IPS-20b (cell line): ENCODE data around the gene PCDHGA1.

Experiments
- H3K27ac ChIP-seq: one replicate; pipeline ENCODE4 v1.5.1; 2013; ENCODE audit warnings: low read length
- H3K27me3 ChIP-seq: 2 replicates; pipeline ENCODE4 v1.6.1; 2013; ENCODE audit warnings: mild to moderate bottlenecking, low read length, inconsistent platforms; ENCODE audit not compliant: insufficient read depth
- H3K36me3 ChIP-seq: 2 replicates; pipeline ENCODE4 v1.6.1; 2013; ENCODE audit warnings: low read depth, mild to moderate bottlenecking, inconsistent platforms, low read length, moderate library complexity; ENCODE audit not compliant: insufficient read depth
- H3K4me1 ChIP-seq: 2 replicates; pipeline ENCODE4 v1.6.1; 2013; ENCODE audit warnings: mild to moderate bottlenecking, control low read depth, inconsistent platforms, low read length, moderate library complexity; ENCODE audit not compliant: insufficient read depth
- H3K4me3 ChIP-seq: 2 replicates; pipeline ENCODE4 v1.5.1; 2013; ENCODE audit warnings: mild to moderate bottlenecking, low read length, inconsistent platforms
- H3K9ac ChIP-seq: 2 replicates; pipeline ENCODE4 v1.6.1; 2013; ENCODE audit warnings: low read depth, mild to moderate bottlenecking, inconsistent platforms, low read length, moderate library complexity
- H3K9me3 ChIP-seq: 2 replicates; pipeline ENCODE4 v1.6.1; 2013; ENCODE audit warnings: mild to moderate bottlenecking, low read depth, low read length, inconsistent platforms; ENCODE audit not compliant: insufficient read depth

The PCDHGA1 gene

GRCh38 chr5:141354900-141355469, 24.7 kb downstream of the PCDHGA1 start, which contains the start of gene PCDHGA4:
TSS of gene PCDHGA4 (plus strand) at chr5:141355021. CDS start at chr5:141355108, 87 bp downstream.
- Histone ChIP-seq H3K27ac (no peak within 1 kb of the TSS), H3K9ac (no peak within 1 kb of the TSS), H3K36me3 (no peaks in the 10 kb centered on the region; the same call in 1 of the 2 replicates), H3K27me3 (no peaks in the 10 kb centered on the region), H3K4me1 (no peaks in the 10 kb centered on the region), H3K4me3 (no peak within 1 kb of the TSS), H3K9me3 (peaks cover 67% of the 10 kb centered on the region)

- Histone ChIP-seq H3K9ac (no peak overlapping the region), H3K4me3 (no peak overlapping the region), H3K27me3 (no peaks in the 10 kb centered on the region), H3K36me3 (no peaks in the 10 kb centered on the region; the same call in 1 of the 2 replicates), H3K27ac (no peak overlapping the region), H3K4me1 (no peaks in the 10 kb centered on the region), H3K9me3 (peaks cover 70% of the 10 kb centered on the region)
These were observed 25.3 kb downstream of the PCDHGA1 start for GRCh38 chr5:141355641-141356040.

- H3K4me3 ChIP-seq: no peak overlapping the region
- no peaks in the 10 kb centered on the region for H3K27me3 ChIP-seq
These were observed 25.8 kb downstream of the PCDHGA1 start for GRCh38 chr5:141356133-141356532.

GRCh38 chr5:141356950-141357349, 26.6 kb downstream of the PCDHGA1 start:
- Histone ChIP-seq H3K27me3 (no peaks in the 10 kb centered on the region), H3K9me3 (peaks cover 70% of the 10 kb centered on the region), H3K27ac (no peak overlapping the region), H3K4me1 (no peaks in the 10 kb centered on the region), H3K36me3 (no peaks in the 10 kb centered on the region; the same call in 1 of the 2 replicates), H3K9ac (no peak overlapping the region), H3K4me3 (no peak overlapping the region)

More at GRCh38 chr5:141356133-141356532, 25.8 kb downstream of the PCDHGA1 start:
- Histone ChIP-seq H3K9me3 (peaks cover 71% of the 10 kb centered on the region), H3K36me3 (no peaks in the 10 kb centered on the region; the same call in 1 of the 2 replicates), H3K9ac (no peak overlapping the region), H3K27ac (no peak overlapping the region), H3K4me1 (no peaks in the 10 kb centered on the region)

GRCh38 chr5:141359790-141360426, 29.6 kb downstream of the PCDHGA1 start, which contains the start of gene PCDHGB2:
TSS of gene PCDHGB2 (plus strand) at chr5:141359994. CDS start at chr5:141360136, 142 bp downstream.
- H3K27ac ChIP-seq: no peak within 1 kb of the TSS
- no peaks in the 10 kb centered on the region for H3K4me1 ChIP-seq
- H3K27me3 ChIP-seq: no peaks in the 10 kb centered on the region
- no peaks in the 10 kb centered on the region; the same call in 1 of the 2 replicates for H3K36me3 ChIP-seq
- H3K9me3 ChIP-seq: peaks cover 76% of the 10 kb centered on the region
- peak within 1 kb of the TSS; percentile 44; the same call in 1 of the 2 replicates for H3K4me3 ChIP-seq
- H3K9ac ChIP-seq: no peak within 1 kb of the TSS

- no peak overlapping the region for H3K4me3 ChIP-seq
These were observed 30.4 kb downstream of the PCDHGA1 start for GRCh38 chr5:141360685-141361084.

GRCh38 chr5:141362719-141363118, 32.4 kb downstream of the PCDHGA1 start:
- Histone ChIP-seq H3K9ac (no peak overlapping the region), H3K9me3 (peaks cover 75% of the 10 kb centered on the region), H3K27ac (no peak overlapping the region), H3K36me3 (no peaks in the 10 kb centered on the region; the same call in 1 of the 2 replicates), H3K27me3 (no peaks in the 10 kb centered on the region), H3K4me1 (no peaks in the 10 kb centered on the region), H3K4me3 (peak overlapping the region; percentile 23; the same call in 1 of the 2 replicates)

More at GRCh38 chr5:141360685-141361084, 30.4 kb downstream of the PCDHGA1 start:
- H3K9me3 ChIP-seq: peaks cover 76% of the 10 kb centered on the region
- no peak overlapping the region for H3K9ac ChIP-seq
- no peaks in the 10 kb centered on the region for H3K27me3 ChIP-seq
- H3K27ac ChIP-seq: no peak overlapping the region
- no peaks in the 10 kb centered on the region for H3K4me1 ChIP-seq
- H3K36me3 ChIP-seq: no peaks in the 10 kb centered on the region; the same call in 1 of the 2 replicates

- 0 out of 2 replicates have a peak within 1 kb of the TSS, but pooled peaks have one; percentile 23 for H3K4me3 ChIP-seq
- H3K9ac ChIP-seq: no peak within 1 kb of the TSS
- H3K27me3 ChIP-seq: no peaks in the 10 kb centered on the region
- H3K9me3 ChIP-seq: peaks cover 68% of the 10 kb centered on the region
- H3K36me3 ChIP-seq: no peaks in the 10 kb centered on the region; the same call in 1 of the 2 replicates
- H3K27ac ChIP-seq: no peak within 1 kb of the TSS
- H3K4me1 ChIP-seq: no peaks in the 10 kb centered on the region
These were observed 33.8 kb downstream of the PCDHGA1 start, which contains the start of gene PCDHGA5 for GRCh38 chr5:141363952-141364660. TSS of gene PCDHGA5 (plus strand) at chr5:141364162. CDS start at chr5:141364331, 169 bp downstream.

GRCh38 chr5:141366016-141366896, 35.9 kb downstream of the PCDHGA1 start:
- Histone ChIP-seq H3K27me3 (no peaks in the 10 kb centered on the region), H3K9me3 (peaks cover 69% of the 10 kb centered on the region), H3K4me3 (no peak overlapping the region), H3K9ac (no peak overlapping the region), H3K27ac (no peak overlapping the region), H3K36me3 (no peaks in the 10 kb centered on the region; the same call in 1 of the 2 replicates), H3K4me1 (no peaks in the 10 kb centered on the region)

- no peak within 1 kb of the TSS for H3K27ac ChIP-seq
- H3K27me3 ChIP-seq: no peaks in the 10 kb centered on the region
- H3K4me3 ChIP-seq: no peak within 1 kb of the TSS; the same call in 1 of the 2 replicates
- H3K9me3 ChIP-seq: peaks cover 73% of the 10 kb centered on the region
- H3K36me3 ChIP-seq: no peaks in the 10 kb centered on the region; the same call in 1 of the 2 replicates
- no peak within 1 kb of the TSS for H3K9ac ChIP-seq
- H3K4me1 ChIP-seq: no peaks in the 10 kb centered on the region
These were observed 39.9 kb downstream of the PCDHGA1 start, which contains the start of gene PCDHGB3 for GRCh38 chr5:141369994-141370848. TSS of gene PCDHGB3 (plus strand) at chr5:141370242. CDS start at chr5:141370395, 153 bp downstream.
